KMS-11 (cell line): ENCODE results near the gene INSYN2B.

Experiments
- H2AFZ ChIP-seq: fragments of 200-600 bp; sonication (generic); 2 replicates; pipeline ENCODE4 v1.6.1; 2016; ENCODE audit warnings: antibody characterized with exemption, mixed run types, low read depth
- H3K27ac ChIP-seq: fragments of 200-600 bp; sonication (generic); 2 replicates; pipeline ENCODE4 v1.6.1; 2016; ENCODE audit warnings: mild to moderate bottlenecking, mixed run types
- H3K27me3 ChIP-seq: fragments of 200-600 bp; sonication (generic); 2 replicates; pipeline ENCODE4 v1.6.1; 2017; ENCODE audit warnings: mild to moderate bottlenecking, low read depth, mixed run types, moderate library complexity; ENCODE audit not compliant: insufficient read depth
- H3K36me3 ChIP-seq: fragments of 200-600 bp; sonication (generic); 2 replicates; pipeline ENCODE4 v1.6.1; 2017; ENCODE audit warnings: mild to moderate bottlenecking, mixed run types; ENCODE audit not compliant: insufficient read depth
- H3K4me1 ChIP-seq: fragments of 200-600 bp; sonication (generic); 2 replicates; pipeline ENCODE4 v1.6.1; 2016; ENCODE audit warnings: mild to moderate bottlenecking, low read depth, mixed run types; ENCODE audit not compliant: poor library complexity, severe bottlenecking
- H3K4me2 ChIP-seq: fragments of 200-600 bp; sonication (generic); 2 replicates; pipeline ENCODE4 v1.7.0; 2016; ENCODE audit warnings: mild to moderate bottlenecking, mixed run types
- H3K4me3 ChIP-seq: fragments of 200-600 bp; sonication (generic); IDR thresholded peaks from 2 replicates; pipeline ENCODE4 v1.6.1; 2017; ENCODE audit warnings: low read depth, low read length, mixed read lengths; ENCODE audit not compliant: insufficient read depth
- H3K79me2 ChIP-seq: fragments of 200-600 bp; sonication (generic); 2 replicates; pipeline ENCODE4 v1.6.1; 2016; ENCODE audit warnings: low read depth, mixed run types; ENCODE audit not compliant: insufficient read depth
- H3K9ac ChIP-seq: fragments of 200-600 bp; sonication (generic); 2 replicates; pipeline ENCODE4 v1.6.1; 2016; ENCODE audit warnings: mild to moderate bottlenecking, mixed run types
- H4K20me1 ChIP-seq: fragments of 200-600 bp; sonication (generic); 2 replicates; pipeline ENCODE4 v1.6.1; 2016; ENCODE audit warnings: mild to moderate bottlenecking, mixed run types; ENCODE audit not compliant: insufficient read depth
- TF ChIP-seq, protein P1 (sequence below): fragments of 200-600 bp; sonication (generic); conservative IDR thresholded peaks from 2 replicates; pipeline ENCODE4 v1.6.1; 2017; ENCODE audit warnings: low read depth, mild to moderate bottlenecking, antibody characterized with exemption, low read length, moderate library complexity, mixed read lengths

Gene INSYN2B

DNA sequence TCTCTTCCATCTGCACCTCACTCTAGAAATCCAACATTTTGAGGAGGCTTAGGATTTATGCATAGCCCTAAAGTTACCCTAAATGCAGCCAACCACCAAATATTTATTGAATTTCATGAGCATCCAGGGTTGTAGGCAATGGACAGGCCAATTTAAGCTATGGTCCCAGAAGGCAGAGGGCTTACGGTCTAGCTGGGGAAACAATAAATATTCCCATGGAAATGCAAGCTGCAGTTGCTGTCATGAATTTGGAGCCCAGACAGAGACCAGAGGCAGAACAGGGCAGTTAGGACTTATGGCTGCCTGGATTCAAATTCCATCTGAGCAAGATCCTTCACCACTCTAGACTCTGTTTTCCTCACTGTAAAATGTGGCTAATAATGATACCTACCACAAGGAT, 9.1 kb upstream of the INSYN2B start:
- no peak overlapping the region for H3K4me3 ChIP-seq
- TF ChIP-seq, protein P1, sequence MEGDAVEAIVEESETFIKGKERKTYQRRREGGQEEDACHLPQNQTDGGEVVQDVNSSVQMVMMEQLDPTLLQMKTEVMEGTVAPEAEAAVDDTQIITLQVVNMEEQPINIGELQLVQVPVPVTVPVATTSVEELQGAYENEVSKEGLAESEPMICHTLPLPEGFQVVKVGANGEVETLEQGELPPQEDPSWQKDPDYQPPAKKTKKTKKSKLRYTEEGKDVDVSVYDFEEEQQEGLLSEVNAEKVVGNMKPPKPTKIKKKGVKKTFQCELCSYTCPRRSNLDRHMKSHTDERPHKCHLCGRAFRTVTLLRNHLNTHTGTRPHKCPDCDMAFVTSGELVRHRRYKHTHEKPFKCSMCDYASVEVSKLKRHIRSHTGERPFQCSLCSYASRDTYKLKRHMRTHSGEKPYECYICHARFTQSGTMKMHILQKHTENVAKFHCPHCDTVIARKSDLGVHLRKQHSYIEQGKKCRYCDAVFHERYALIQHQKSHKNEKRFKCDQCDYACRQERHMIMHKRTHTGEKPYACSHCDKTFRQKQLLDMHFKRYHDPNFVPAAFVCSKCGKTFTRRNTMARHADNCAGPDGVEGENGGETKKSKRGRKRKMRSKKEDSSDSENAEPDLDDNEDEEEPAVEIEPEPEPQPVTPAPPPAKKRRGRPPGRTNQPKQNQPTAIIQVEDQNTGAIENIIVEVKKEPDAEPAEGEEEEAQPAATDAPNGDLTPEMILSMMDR = no peak
- no peaks in the 10 kb centered on the region for H4K20me1 ChIP-seq
- no peaks in the 10 kb centered on the region for H3K27me3 ChIP-seq
- no peak overlapping the region for H3K4me2 ChIP-seq
- no peaks in the 10 kb centered on the region for H3K36me3 ChIP-seq
- H2AFZ ChIP-seq = no peak overlapping the region
- H3K4me1 ChIP-seq = no peaks in the 10 kb centered on the region
- no peak overlapping the region for H3K27ac ChIP-seq
- H3K79me2 ChIP-seq = no peaks in the 10 kb centered on the region
- no peak overlapping the region for H3K9ac ChIP-seq

DNA sequence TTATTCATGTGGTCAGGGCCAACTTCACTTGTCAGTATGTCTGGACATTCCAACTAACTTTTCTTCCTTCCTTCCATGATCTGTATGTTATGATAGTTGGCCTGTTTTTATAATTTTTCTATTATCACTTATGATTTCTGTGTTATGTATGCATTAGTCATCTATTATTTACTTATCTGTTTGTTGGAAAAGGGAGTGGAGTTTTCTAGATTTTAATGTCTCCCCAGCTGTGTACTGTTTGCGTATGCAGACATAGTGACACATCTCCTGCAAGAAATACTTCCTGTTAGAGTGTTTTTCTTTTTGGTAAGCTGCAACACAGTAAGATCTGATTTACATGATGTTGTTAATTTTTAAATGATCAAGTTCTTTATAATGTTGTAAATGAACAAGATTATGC, 8.7 kb upstream of the INSYN2B start:
- H2AFZ ChIP-seq = no peak overlapping the region
- H3K4me3 ChIP-seq = no peak overlapping the region
- no peak overlapping the region for H3K9ac ChIP-seq
- no peaks in the 10 kb centered on the region for H3K4me1 ChIP-seq
- H3K4me2 ChIP-seq = no peak overlapping the region
- no peaks in the 10 kb centered on the region for H3K36me3 ChIP-seq
- no peaks in the 10 kb centered on the region for H3K79me2 ChIP-seq
- H3K27me3 ChIP-seq = no peaks in the 10 kb centered on the region
- H3K27ac ChIP-seq = no peak overlapping the region
- TF ChIP-seq, protein P1 = no peak
- no peaks in the 10 kb centered on the region for H4K20me1 ChIP-seq

DNA sequence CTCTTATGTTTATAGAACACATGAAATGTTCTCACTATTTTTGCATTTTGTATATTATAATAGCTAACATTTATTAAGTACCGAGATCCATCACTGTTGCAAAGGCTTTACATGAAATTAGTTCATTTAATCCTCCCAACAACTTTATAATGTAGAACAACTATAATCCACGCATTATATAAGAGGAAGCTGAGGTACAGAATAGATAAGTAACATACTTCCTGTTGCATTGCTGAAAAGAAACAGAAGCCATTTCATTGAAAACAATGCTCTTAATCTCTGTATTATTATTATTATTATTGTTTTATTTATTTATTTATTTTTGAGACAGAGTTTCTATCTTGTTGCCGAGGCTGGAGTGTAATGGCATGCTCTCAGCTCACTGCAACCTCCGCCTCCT, 7.9 kb upstream of the INSYN2B start:
- no peak overlapping the region for H2AFZ ChIP-seq
- no peak overlapping the region for H3K4me2 ChIP-seq
- TF ChIP-seq, protein P1 = no peak
- H4K20me1 ChIP-seq = no peaks in the 10 kb centered on the region
- no peak overlapping the region for H3K4me3 ChIP-seq
- no peaks in the 10 kb centered on the region for H3K27me3 ChIP-seq
- no peaks in the 10 kb centered on the region for H3K79me2 ChIP-seq
- no peaks in the 10 kb centered on the region for H3K4me1 ChIP-seq
- no peak overlapping the region for H3K27ac ChIP-seq
- H3K36me3 ChIP-seq = no peaks in the 10 kb centered on the region
- H3K9ac ChIP-seq = no peak overlapping the region

DNA sequence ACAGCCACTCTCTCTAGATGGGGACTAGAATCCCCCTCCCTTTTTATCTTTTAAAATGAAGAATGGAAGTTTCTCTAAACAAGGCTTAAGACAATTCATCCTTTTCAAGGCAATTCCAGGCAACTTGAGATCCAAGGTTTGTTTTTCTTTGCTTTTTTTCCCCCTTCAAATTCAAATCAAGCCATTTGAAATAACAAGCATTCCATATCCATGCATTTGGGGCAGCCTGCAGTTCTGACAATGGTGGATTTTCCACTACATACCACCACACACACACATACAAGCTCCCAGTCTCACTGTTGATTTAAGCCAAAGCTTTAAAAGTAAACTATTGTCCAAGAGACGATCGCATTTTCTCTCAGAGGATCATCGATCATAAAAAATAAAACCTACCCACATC, 424 bp downstream of the INSYN2B start:
- Histone ChIP-seq H3K4me3 (no peak overlapping the region), H3K27me3 (no peaks in the 10 kb centered on the region), H4K20me1 (no peaks in the 10 kb centered on the region), H2AFZ (no peak overlapping the region), H3K4me2 (no peak overlapping the region), H3K36me3 (no peaks in the 10 kb centered on the region), H3K79me2 (no peaks in the 10 kb centered on the region), H3K4me1 (no peaks in the 10 kb centered on the region), H3K27ac (no peak overlapping the region), H3K9ac (no peak overlapping the region)
- TF ChIP-seq, protein P1 = no peak

DNA sequence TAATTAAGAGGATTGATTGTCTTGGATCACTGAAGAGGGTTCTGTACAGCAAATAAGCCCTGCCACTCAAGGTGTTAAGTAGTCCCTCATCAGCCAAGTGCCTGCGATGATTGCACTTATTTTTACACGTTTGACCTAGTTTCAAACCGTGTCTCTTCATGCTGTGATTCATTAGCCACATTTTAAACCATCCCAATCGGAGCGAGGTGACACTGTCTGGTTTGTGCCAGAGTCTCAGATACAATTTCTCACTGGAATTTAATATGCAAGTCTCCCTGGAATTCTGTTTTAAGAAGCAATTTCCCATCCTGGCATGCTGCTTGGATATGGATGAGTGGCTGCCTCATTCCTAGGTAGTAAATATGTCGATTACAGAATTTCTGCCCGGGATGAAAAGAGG, 1.6 kb downstream of the INSYN2B start:
- H3K9ac ChIP-seq = no peak overlapping the region
- no peaks in the 10 kb centered on the region for H3K36me3 ChIP-seq
- H3K27me3 ChIP-seq = no peaks in the 10 kb centered on the region
- no peak overlapping the region for H3K4me2 ChIP-seq
- H2AFZ ChIP-seq = no peak overlapping the region
- H3K4me3 ChIP-seq = no peak overlapping the region
- H4K20me1 ChIP-seq = no peaks in the 10 kb centered on the region
- no peak overlapping the region for H3K27ac ChIP-seq
- no peaks in the 10 kb centered on the region for H3K4me1 ChIP-seq
- H3K79me2 ChIP-seq = no peaks in the 10 kb centered on the region
- TF ChIP-seq, protein P1 = no peak
